OCI-LY1 (cell line): ENCODE data around the gene NISCH.

Experiments
- EZH2 ChIP-seq: fragments of 200-600 bp; sonication (generic), shearing (Covaris generic); IDR thresholded peaks from 2 replicates; pipeline ENCODE4 v1.8.0; 2017; ENCODE audit warnings: borderline replicate concordance, mixed run types, mild to moderate bottlenecking, antibody characterized with exemption, low read length, moderate library complexity, mixed read lengths
- TF ChIP-seq, protein P1 (sequence below): fragments of 200-600 bp; sonication (generic), shearing (Covaris generic); IDR thresholded peaks from 2 replicates; pipeline ENCODE4 v1.5.1; 2017; ENCODE audit warnings: mild to moderate bottlenecking, antibody characterized with exemption, low read length, moderate library complexity, mixed read lengths

DNA sequence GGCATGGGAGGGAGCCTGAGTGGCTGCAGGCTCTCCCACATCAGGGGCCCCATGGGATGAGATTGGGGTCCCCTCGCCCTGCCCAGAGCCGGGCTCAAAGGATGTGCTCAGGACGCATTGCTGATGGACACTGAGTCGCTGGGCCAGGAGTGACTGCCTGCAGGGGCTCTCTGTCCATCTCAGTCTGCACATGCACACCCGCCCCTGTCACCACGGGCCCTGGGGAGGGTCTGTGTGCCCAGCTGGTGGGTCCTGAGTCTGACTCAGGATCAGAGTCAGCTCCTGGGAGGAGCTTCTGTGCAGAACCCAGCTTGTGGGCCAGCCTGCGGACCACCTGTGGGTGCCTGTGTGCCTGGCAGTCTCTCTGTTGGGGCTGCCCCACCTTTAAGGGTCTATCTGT, 57.9 kb downstream of the NISCH start:
- no peak for TF ChIP-seq EZH2
- TF ChIP-seq, protein P1, sequence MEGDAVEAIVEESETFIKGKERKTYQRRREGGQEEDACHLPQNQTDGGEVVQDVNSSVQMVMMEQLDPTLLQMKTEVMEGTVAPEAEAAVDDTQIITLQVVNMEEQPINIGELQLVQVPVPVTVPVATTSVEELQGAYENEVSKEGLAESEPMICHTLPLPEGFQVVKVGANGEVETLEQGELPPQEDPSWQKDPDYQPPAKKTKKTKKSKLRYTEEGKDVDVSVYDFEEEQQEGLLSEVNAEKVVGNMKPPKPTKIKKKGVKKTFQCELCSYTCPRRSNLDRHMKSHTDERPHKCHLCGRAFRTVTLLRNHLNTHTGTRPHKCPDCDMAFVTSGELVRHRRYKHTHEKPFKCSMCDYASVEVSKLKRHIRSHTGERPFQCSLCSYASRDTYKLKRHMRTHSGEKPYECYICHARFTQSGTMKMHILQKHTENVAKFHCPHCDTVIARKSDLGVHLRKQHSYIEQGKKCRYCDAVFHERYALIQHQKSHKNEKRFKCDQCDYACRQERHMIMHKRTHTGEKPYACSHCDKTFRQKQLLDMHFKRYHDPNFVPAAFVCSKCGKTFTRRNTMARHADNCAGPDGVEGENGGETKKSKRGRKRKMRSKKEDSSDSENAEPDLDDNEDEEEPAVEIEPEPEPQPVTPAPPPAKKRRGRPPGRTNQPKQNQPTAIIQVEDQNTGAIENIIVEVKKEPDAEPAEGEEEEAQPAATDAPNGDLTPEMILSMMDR: no peak
